ENCODE data around the gene ZBTB12.

Gene ZBTB12

GRCh38 chr6:31897612-31898382, 4.1 kb downstream of the ZBTB12 start, which contains the start of gene EHMT2:
Gene EHMT2 (minus strand): TSS chr6:31897698. CDS start chr6:31897677, 21 bp downstream.
- DNase-seq (ENCODE audit: low read depth, low spot score), result peak; percentile 96

DNA sequence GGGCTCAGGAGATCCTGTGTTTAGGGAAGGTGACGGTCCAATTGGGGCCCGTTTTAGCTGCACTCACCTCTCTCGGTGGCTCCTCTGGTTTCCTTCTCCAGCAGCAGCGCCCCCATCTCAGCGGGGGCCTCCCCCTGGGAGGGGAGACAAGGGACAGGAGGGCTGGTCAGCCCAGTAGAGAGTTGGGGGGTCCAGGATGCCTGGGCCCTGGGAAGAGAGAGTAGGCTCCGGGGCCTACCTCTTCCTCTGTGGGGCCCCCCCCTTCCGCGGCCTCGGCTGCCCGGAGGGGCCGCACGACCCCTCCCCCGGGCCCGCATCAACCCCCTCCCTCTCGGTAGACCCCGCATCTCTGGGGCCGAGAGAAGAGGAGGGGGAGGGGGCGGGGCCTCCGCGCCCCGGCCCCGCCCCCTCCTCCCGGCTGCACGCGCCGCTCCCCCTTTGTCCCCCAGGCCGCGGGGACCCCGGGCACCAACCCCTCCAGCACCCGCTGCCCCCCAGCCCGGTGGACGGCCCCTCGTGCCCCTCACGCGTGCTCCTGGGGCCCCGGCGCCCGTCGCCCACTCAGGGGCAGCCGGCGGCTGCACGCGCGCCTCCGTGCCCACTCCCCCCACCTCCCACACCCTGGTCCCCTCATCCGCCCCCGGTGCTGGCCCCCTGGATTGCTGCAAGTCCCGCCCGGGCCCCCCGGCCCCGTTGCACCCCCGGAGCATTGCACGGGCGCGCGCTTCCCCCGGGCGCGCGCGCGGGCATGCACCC, 4.9 kb downstream of the ZBTB12 start:
- no peak for DNase-seq (ENCODE audit: low read depth, low spot score)

GRCh38 chr6:31896493-31896855, 5.4 kb downstream of the ZBTB12 start:
- no peak for DNase-seq (ENCODE audit: low read depth, low spot score)

DNA sequence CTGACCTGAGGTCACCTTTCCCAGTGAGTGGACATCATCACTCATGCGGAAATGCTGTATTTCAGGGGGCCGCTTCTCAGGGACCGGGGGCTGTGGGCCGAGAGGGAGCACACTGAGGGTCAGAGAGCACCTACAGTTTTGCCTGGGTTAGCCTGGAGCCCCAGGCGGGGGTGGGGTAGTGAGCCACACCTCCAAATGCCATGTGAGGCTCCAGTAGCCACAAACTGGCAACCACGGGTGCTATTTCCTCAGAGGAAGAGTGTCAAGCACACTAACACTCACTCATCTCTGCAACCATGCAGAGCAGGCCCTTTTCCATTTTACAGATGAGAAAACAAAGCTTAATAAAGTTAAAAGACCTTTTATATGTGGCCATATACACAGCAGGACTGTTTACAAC, 9.1 kb downstream of the ZBTB12 start:
- no peak for DNase-seq (ENCODE audit: low read depth, low spot score)

DNA sequence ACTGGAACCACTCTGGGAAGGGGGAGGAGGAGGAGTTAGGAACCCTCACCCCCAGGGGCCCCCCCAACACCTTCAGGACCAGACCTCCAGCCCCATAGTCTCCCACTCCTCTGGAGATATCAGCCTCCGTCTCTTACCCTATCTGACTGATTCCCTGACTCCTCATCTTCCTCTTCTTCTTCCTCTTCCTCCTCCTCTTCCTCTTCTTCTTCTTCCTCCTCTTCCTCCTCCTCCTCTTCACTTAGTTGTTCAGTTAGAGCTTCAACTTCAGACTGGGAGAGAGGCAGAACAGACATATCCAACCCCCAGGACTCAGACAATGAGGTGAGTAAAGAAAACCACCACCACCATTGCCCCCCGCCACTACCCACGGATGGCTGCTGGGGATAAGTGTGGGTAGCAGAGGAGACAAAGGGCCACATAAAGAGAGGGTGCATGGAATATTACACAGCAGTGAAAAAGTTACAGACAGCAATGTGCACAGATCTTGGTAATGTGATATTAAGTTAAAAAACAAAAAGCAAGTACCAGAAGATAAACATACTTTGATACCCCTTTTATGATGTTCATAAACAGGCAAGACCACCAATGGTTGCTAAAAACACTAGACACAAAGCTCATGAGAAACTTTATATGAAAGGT, 12.4 kb downstream of the ZBTB12 start:
- no peak for DNase-seq (ENCODE audit: low read depth, low spot score)

- DNase-seq (ENCODE audit: low read depth, low spot score), result peak; percentile 38
These were observed 13.3 kb downstream of the ZBTB12 start for GRCh38 chr6:31888276-31889258.

DNA sequence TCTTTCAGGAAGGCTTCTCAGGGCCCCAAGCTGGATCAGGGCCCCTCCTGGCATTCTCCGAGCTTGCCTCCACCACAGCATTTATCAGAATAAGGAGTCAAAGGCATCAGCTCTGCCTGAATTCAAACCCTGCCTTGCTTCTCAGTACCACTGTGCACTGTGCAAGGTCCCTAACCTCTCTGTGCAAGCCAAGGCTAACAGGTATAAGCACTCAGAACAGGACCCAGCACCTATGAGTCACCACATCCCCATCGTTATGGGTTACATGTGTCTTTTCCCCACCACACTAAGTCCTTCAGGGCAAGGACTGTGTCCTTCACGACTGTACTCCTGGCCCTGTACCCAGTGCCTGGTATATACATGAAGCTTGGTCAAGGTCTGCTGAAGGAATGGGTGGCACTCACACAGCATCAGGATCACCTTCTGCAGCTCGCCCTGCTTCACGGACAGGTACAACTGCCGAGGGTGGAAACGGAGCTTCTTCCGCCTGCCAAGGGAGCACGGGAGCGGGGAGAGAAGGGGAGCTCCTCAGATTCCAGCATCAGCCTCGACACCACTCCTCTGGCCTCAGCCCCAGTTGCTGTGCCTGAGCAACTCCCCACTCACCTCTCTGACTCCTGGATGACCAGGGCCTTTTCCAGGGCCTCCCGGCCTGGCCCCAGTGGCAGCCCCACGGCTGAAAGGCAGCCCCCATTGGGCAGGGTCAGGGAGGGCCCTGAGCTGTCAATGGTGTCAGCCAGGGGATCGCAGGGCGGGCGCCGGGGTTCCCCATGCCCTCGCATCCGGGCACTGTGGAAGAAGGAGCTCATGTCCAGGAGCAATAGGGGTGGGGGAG, 14.5 kb downstream of the ZBTB12 start:
- no peak for DNase-seq (ENCODE audit: low read depth, low spot score)

GRCh38 chr6:31886541-31886991, 15.3 kb downstream of the ZBTB12 start:
- no peak for DNase-seq (ENCODE audit: low read depth, low spot score)

GRCh38 chr6:31884528-31885035, 17.3 kb downstream of the ZBTB12 start:
- DNase-seq (ENCODE audit: low read depth, low spot score), result no peak

DNA sequence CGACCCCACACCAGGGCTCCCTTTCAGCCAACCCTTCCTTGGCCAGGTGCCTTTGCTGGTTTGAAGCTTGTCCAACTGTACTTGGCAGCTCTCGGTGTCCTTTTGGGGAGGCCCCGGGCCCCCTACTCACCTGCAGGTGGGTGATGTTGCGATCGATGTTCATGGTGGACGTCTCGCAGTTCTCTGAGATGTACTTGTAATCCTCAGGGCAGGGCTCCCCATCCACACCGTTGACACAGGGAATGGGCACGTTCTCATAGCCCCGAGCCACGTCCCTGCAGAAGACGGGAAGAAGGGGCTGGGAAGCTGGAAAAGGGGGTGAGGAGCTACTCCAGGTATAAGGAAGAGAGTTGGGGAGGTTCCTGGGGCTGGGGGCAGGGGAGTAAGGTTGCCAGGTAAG, 18.2 kb downstream of the ZBTB12 start:
- no peak for DNase-seq (ENCODE audit: low read depth, low spot score)

- peak; percentile 29 for DNase-seq (ENCODE audit: low read depth, low spot score)
These were observed 19.5 kb downstream of the ZBTB12 start for GRCh38 chr6:31882344-31882743.

DNA sequence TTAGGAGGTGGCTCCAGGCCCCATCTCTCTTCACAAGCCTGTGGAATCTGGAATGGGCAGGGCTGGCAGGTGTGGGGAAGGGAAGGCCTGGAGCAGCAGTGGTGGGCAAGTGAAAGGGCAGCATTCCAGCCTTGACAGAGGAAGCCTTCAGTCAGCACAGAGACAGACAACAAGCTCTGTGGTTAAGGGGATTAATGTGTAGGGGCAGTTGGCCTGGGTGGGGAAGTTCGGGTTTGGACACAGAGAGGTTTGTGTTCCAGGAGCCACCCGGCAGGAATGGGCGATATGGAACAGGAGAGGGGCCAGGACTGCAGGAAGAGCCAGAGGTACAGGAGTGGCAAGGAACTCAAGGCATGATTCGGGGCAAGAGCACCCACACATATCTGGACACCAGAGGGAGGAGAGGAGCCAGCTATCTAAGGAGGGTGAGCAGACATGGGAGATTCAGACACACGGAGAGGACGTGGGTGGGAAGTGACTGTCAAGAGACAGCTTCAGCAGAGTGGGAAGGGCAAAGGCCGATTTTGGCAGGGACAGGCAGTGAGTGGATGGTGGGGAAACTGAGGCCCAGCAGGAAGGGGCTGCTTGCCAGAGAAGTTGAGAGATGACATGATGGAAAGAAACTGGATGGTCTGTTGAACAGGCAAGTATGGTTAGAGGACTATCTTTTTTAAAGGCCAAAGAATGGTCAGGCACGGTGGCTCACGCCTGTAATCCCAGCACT, 20.6 kb downstream of the ZBTB12 start:
- DNase-seq (ENCODE audit: low read depth, low spot score), result no peak

GRCh38 chr6:31880616-31881015, 21.3 kb downstream of the ZBTB12 start:
- no peak for DNase-seq (ENCODE audit: low read depth, low spot score)

GRCh38 chr6:31879901-31880300, 22.0 kb downstream of the ZBTB12 start:
- DNase-seq (ENCODE audit: low read depth, low spot score), result no peak

DNA sequence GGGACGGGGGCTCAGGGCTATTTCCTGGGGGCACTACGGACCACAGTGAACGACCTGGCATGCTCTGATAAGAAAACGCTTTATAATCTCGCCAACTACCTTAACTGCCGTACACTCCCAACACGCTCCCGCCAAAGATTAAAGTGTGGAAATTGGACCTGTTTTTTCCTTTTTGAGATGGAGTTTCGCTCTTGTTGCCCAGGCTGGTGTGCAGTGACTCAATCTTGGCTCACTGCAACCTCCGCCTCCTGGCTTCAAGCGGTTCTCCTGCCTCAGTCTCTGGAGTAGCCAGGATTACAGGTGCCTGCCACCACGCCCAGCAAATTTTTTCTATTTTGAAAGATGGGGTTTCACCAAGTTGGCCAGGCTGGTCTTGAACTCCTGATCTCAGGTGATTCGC, 22.7 kb downstream of the ZBTB12 start:
- DNase-seq (ENCODE audit: low read depth, low spot score), result no peak

GRCh38 chr6:31878726-31879125, 23.2 kb downstream of the ZBTB12 start, which contains the start of gene SLC44A4:
Gene SLC44A4 (minus strand): TSS chr6:31878997. CDS start chr6:31878980, 17 bp downstream.
- DNase-seq (ENCODE audit: low read depth, low spot score), result no peak

- no peak for DNase-seq (ENCODE audit: low read depth, low spot score)
These were observed 23.7 kb downstream of the ZBTB12 start for GRCh38 chr6:31878222-31878621.

DNA sequence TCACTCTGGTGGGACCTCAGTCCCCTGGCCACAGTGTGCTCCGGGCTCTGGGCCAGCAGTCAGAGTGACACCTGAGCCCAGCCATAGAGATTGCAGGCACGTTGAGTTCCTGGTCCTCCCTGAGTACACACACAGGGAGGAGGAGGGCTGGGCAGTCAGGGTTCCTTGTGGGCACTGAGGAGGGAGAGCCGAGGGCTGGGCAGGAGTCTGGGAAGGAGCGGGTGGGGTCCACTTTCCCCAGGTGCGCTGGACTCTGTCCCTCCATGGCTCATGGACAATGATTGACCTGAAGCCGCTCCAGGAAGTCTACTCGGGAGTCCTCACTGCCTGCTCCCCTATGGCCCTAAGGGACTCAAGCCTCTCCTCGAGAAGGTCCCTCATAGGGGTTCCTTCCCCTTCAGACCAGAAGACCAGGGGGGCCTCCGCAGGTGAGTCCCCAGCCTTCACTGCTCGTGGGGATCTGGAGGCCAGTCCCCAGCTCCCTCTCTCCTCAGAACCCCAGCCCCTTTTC, 24.2 kb downstream of the ZBTB12 start:
- peak; percentile 20 for DNase-seq (ENCODE audit: low read depth, low spot score)

DNA sequence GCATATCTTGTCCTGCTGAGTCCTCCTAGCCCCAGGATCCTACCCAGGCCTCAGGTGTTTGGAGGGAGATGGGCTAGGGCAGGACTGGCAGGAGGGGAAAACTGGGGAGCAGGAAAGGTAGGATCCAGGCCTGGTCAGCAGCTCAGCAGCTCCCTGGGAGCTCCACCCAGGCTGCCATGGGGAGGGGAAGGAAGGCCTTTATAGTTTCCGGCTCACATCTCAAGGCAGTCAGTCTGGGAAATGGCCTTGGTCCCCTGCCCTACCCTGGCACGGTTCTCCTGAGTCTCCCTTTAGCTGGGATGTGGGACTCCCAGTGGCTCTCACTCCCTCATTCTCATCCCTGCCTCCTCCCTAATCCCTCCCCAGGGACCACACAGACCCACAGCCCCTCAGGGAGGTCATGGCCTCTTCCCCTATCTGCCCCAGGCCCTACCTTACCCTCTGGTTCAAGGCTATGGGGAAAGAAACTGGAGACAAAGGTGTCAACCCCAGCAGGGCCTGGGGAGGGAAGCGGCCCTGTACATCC, 24.7 kb downstream of the ZBTB12 start:
- DNase-seq (ENCODE audit: low read depth, low spot score), result no peak

All from astrocyte of the hippocampus (primary cell).